Keratinocyte (primary cell): Measurements from ENCODE around the gene B9D2. TPM values are rescaled to one million over a fixed set of nuclear protein-coding genes. Genes with fewer than 3 reads are reported as not detected.
A peak's percentile ranks its signal among the peaks of the same experiment; 100 is the strongest.

ENCODE experiments used
- DNase-seq: peaks from one replicate; pipeline ENCODE4 v3.0.0-alpha.2; 2011; ENCODE audit warnings: low read depth, missing footprints, low spot score
- FAIRE-seq: peaks from 2 replicates; lab custom pipeline; 2011; peaks lifted over from hg19 to GRCh38; lab: Jason Lieb, UNC
- H2AFZ ChIP-seq: 2 replicates; pipeline ENCODE4 v1.6.0; 2012; ENCODE audit warnings: low read length, control low read depth, inconsistent platforms; ENCODE audit not compliant: control insufficient read depth
- H3K27ac ChIP-seq: 2 replicates; pipeline ENCODE4 v1.5.1; 2011; ENCODE audit warnings: low read length; ENCODE audit not compliant: control insufficient read depth, insufficient read depth
- H3K27me3 ChIP-seq: 3 replicates; pipeline ENCODE4 v1.6.0; 2011; ENCODE audit warnings: low read length; ENCODE audit not compliant: control insufficient read depth, insufficient read depth; ENCODE audit errors: extremely low read depth
- H3K36me3 ChIP-seq, 2 experiments: 2 replicates in 1 of 2; 3 replicates in 1 of 2; pipeline ENCODE4 v1.5.1; 2011; ENCODE audit warnings: low read length in 2 of 2, mild to moderate bottlenecking in 1 of 2; ENCODE audit not compliant: control insufficient read depth in 2 of 2, insufficient read depth in 2 of 2; ENCODE audit errors: extremely low read depth in 1 of 2
- H3K4me1 ChIP-seq: 3 replicates; pipeline ENCODE4 v1.5.1; 2011; ENCODE audit warnings: low read length; ENCODE audit not compliant: control insufficient read depth, insufficient read depth; ENCODE audit errors: extremely low read depth
- H3K4me2 ChIP-seq: 3 replicates; pipeline ENCODE4 v1.6.0; 2011; ENCODE audit warnings: low read depth, low read length; ENCODE audit not compliant: control insufficient read depth, insufficient read depth; ENCODE audit errors: extremely low read depth
- H3K4me3 ChIP-seq, 3 experiments: fragments of 200-600 bp in 1 of 3; sonication (generic) in 1 of 3; 2 replicates in 2 of 3; 3 replicates in 1 of 3; pipeline ENCODE4 v1.5.1; 2011 to 2016; ENCODE audit warnings: low read length in 3 of 3, mild to moderate bottlenecking in 3 of 3, control low read depth in 2 of 3, inconsistent platforms in 1 of 3, low read depth in 1 of 3, mixed read lengths in 1 of 3, mixed run types in 1 of 3, moderate library complexity in 1 of 3; ENCODE audit not compliant: control insufficient read depth in 2 of 3, insufficient read depth in 2 of 3; ENCODE audit errors: extremely low read depth in 1 of 3
- H3K79me2 ChIP-seq: 2 replicates; pipeline ENCODE4 v1.6.0; 2012; ENCODE audit warnings: low read length; ENCODE audit not compliant: control insufficient read depth, insufficient read depth
- H3K9ac ChIP-seq: 3 replicates; pipeline ENCODE4 v1.6.0; 2011; ENCODE audit warnings: low read length; ENCODE audit not compliant: control insufficient read depth, insufficient read depth; ENCODE audit errors: extremely low read depth
- H3K9me1 ChIP-seq: 3 replicates; pipeline ENCODE4 v1.6.0; 2011; ENCODE audit warnings: low read length; ENCODE audit not compliant: control insufficient read depth, insufficient read depth; ENCODE audit errors: extremely low read depth
- H3K9me3 ChIP-seq: 2 replicates; pipeline ENCODE4 v1.5.1; 2012; ENCODE audit warnings: low read depth, low read length; ENCODE audit not compliant: control insufficient read depth
- H4K20me1 ChIP-seq: 3 replicates; pipeline ENCODE4 v1.6.0; 2011; ENCODE audit warnings: low read length; ENCODE audit not compliant: control insufficient read depth, insufficient read depth; ENCODE audit errors: extremely low read depth
- CTCF ChIP-seq, 3 experiments: IDR thresholded peaks in 1 of 3; conservative IDR thresholded peaks in 1 of 3; optimal IDR thresholded peaks in 1 of 3; 2 replicates in 2 of 3; 3 replicates in 1 of 3; pipeline versions ENCODE3 to v1.5.1; 2011; ENCODE audit warnings: low read length in 3 of 3, mild to moderate bottlenecking in 3 of 3, moderate library complexity in 2 of 3, control low read depth in 1 of 3, inconsistent platforms in 1 of 3; ENCODE audit not compliant: insufficient read depth in 2 of 3; ENCODE audit errors: extremely low read depth in 1 of 3
- EZH2 ChIP-seq: IDR thresholded peaks from one replicate; pipeline ENCODE4 v1.6.1; 2012; ENCODE audit warnings: inconsistent platforms, mild to moderate bottlenecking, low read length, moderate library complexity
- dilution Hi-C: fragments of 300-500 bp; cut with MboI; formaldehyde crosslinking; loops from one replicate; pipeline ENCODE4 v1.7.0; 2020; ENCODE audit warnings: low sequenced_read_pairs; ENCODE audit not compliant: extremely low pct_ligation_motif_present
- polyA plus RNA-seq, 5 experiments: library from polyadenylated mRNA; depleted of rRNA in 3 of 5; stranded (reverse) in 3 of 5; stranded (forward) in 1 of 5; unstranded in 1 of 5; fragments of >200 nt; gene quantifications; 1 replicate in 1 of 5; 2 replicates in 3 of 5; 3 replicates in 1 of 5; pipeline versions ENCODE4 v1.2.1 to v1.2.3, GENCODE V29; 2011 to 2012; ENCODE audit warnings: missing spikeins in 2 of 5, low read depth in 1 of 5, low replicate concordance in 1 of 5

B9D2 gene
- polyA plus RNA-seq, 1 donor (not counting 4 experiments of a cell fraction or from before 2014, with no cell fraction given) = 2.8 TPM

- Histone ChIP-seq H3K27ac (peak overlapping the region; percentile 51), H3K4me3 (no peak overlapping the region), H3K27me3 (no peaks in the 10 kb centered on the region), H3K9me3 (no peaks in the 10 kb centered on the region), H3K4me2 (no peak overlapping the region), H3K36me3 (peaks cover 19 to 23% of the 10 kb centered on the region in 2 experiments), H3K4me1 (peaks cover 21% of the 10 kb centered on the region), H2AFZ (no peak overlapping the region), H3K9ac (peak overlapping the region; percentile 24), H3K79me2 (peaks cover 2% of the 10 kb centered on the region), H4K20me1 (peaks cover 3% of the 10 kb centered on the region), H3K9me1 (no peaks in the 10 kb centered on the region)
- TF ChIP-seq CTCF (optimal IDR thresholded peaks at IDR 0.05 in 1 of 3, IDR thresholded peaks at IDR 0.05 in 1 of 3, conservative IDR thresholded peaks at IDR 0.05 in 1 of 3; ENCODE audit: extremely low read depth in 1 of 3, insufficient read depth in 2 of 3, low read length in 3 of 3) (no peak), EZH2 (no peak)
- no peak for DNase-seq
- dilution Hi-C loops = no loop called here
- no peak for FAIRE-seq
Observed at GRCh38 chr19:41323430-41324125, 40.4 kb downstream of the B9D2 start.

GRCh38 chr19:41323023-41323422 is 40.9 kb downstream of the B9D2 start:
- peak overlapping the region; percentile 24 for H3K9ac ChIP-seq
- no peaks in the 10 kb centered on the region for H3K9me3 ChIP-seq
- H4K20me1 ChIP-seq = peaks cover 3% of the 10 kb centered on the region
- dilution Hi-C loops = no loop called here
- FAIRE-seq (no peak), DNase-seq (no peak)
- H3K27ac ChIP-seq = peak overlapping the region; percentile 51
- TF ChIP-seq EZH2 (no peak), CTCF (optimal IDR thresholded peaks at IDR 0.05 in 1 of 3, IDR thresholded peaks at IDR 0.05 in 1 of 3, conservative IDR thresholded peaks at IDR 0.05 in 1 of 3; ENCODE audit: extremely low read depth in 1 of 3, insufficient read depth in 2 of 3, low read length in 3 of 3) (no peak)
- peaks cover 21 to 28% of the 10 kb centered on the region in 2 experiments for H3K36me3 ChIP-seq
- H3K4me1 ChIP-seq = peaks cover 16% of the 10 kb centered on the region
- H3K4me3 ChIP-seq = no peak overlapping the region
- H3K79me2 ChIP-seq = peaks cover 2% of the 10 kb centered on the region
- H3K27me3 ChIP-seq = no peaks in the 10 kb centered on the region
- no peaks in the 10 kb centered on the region for H3K9me1 ChIP-seq
- no peak overlapping the region for H2AFZ ChIP-seq
- H3K4me2 ChIP-seq = no peak overlapping the region
